DMS153 treated with DMSO at 0.1 percent for 48 hours (cell line): ENCODE results near the gene ICAM1.
A peak's percentile ranks its signal among the peaks of the same experiment; 100 is the strongest.
"Not testable (repeated sequence)": the region's sequence is repeated elsewhere in the genome, so short reads cannot be mapped to it uniquely, and the experiment has no call there.

Experiments used
- DNase-seq: peaks from one replicate; lab custom pipeline; 2025; ENCODE audit not compliant: unreplicated experiment; lab: John Stamatoyannopoulos, UW

Gene ICAM1

GRCh38 chr19:10274589-10274988 is 3.7 kb downstream of the ICAM1 start:
- DNase-seq = no peak

- DNase-seq = no peak
Observed at GRCh38 chr19:10277795-10278589, 7.1 kb downstream of the ICAM1 start.

- DNase-seq = no peak
Observed at GRCh38 chr19:10278935-10279334, 8.0 kb downstream of the ICAM1 start.

- no peak for DNase-seq
Observed at GRCh38 chr19:10279737-10280442, 9.0 kb downstream of the ICAM1 start.

GRCh38 chr19:10282043-10282442 is 11.1 kb downstream of the ICAM1 start:
- DNase-seq = not testable (repeated sequence)

- no peak for DNase-seq
Observed at GRCh38 chr19:10283301-10284064, 12.6 kb downstream of the ICAM1 start.

- DNase-seq = no peak
Observed at GRCh38 chr19:10284065-10284959, 13.4 kb downstream of the ICAM1 start.

- DNase-seq = no peak
Observed at GRCh38 chr19:10284960-10285278, 14.0 kb downstream of the ICAM1 start.

GRCh38 chr19:10285393-10285792 is 14.5 kb downstream of the ICAM1 start:
- DNase-seq = no peak

GRCh38 chr19:10286803-10287737 is 16.1 kb downstream of the ICAM1 start, which contains the start of gene ICAM4:
Gene ICAM4, plus strand, starts transcription at chr19:10286955. Its CDS starts 58 bp downstream, at chr19:10287013.
- DNase-seq = no peak

- DNase-seq = peak; percentile 19
Observed at GRCh38 chr19:10288662-10289166, 17.8 kb downstream of the ICAM1 start.

GRCh38 chr19:10289167-10289835 is 18.4 kb downstream of the ICAM1 start:
- no peak for DNase-seq

GRCh38 chr19:10289836-10290356 is 19.0 kb downstream of the ICAM1 start, which contains the start of gene ICAM5:
Gene ICAM5, plus strand, starts transcription at chr19:10289952. Its CDS starts 92 bp downstream, at chr19:10290044.
- no peak for DNase-seq

GRCh38 chr19:10290357-10290875 is 19.5 kb downstream of the ICAM1 start:
- DNase-seq = no peak

- no peak for DNase-seq
Observed at GRCh38 chr19:10290876-10291553, 20.1 kb downstream of the ICAM1 start.

GRCh38 chr19:10291554-10292205 is 20.8 kb downstream of the ICAM1 start:
- no peak for DNase-seq

- peak; percentile 61 for DNase-seq
Observed at GRCh38 chr19:10292206-10292788, 21.4 kb downstream of the ICAM1 start.
